NCI-H1694 treated with DMSO at 0.1 percent for 48 hours (cell line): Measurements from ENCODE around the gene SATL1.
A peak's percentile ranks its signal among the peaks of the same experiment; 100 is the strongest.
"Not testable (repeated sequence)": the region's sequence is repeated elsewhere in the genome, so short reads cannot be mapped to it uniquely, and the experiment has no call there.

Experiments used
- DNase-seq: peaks from one replicate; lab custom pipeline; 2025; lab: John Stamatoyannopoulos, UW

SATL1 gene

DNA sequence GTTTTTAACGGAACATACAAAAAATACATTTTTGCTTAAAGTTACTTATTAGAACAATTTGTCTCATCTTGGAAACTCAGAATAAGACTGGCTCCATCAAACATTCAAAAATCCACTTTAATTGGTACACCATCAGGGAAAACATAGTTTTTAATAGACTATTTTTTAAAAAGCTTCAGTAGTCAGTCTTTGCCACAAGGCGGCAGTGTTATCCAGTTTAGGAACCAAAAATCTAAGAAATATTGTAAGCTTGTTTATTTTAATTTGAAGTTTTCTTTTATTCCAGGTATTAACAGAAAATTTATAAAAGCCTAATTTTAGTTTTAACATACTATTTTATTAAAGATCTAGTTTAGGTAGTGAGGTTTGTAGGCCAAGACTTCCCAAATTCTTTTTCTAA, 132.2 kb downstream of the SATL1 start:
- peak; percentile 3 for DNase-seq

DNA sequence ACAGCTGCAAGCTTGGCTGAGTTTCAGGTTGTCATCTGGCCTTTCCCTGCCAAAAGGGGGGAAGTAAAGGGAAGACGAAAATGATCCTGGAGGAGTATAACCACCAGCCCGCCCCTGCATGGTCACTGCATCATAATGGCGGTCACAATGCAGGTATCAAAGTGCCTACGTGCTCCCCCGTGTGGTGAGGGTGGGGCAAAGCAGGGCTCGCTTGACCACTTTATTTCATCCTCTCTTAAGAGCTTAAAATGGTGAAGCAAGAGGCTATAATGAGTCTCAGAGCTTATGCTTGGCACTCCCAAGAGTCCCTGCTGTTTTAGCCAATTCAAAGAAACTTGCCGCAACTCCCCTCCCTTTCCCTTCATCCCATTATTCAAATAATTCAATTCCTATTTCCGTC, 134.3 kb downstream of the SATL1 start:
- DNase-seq = peak; percentile 0

GRCh38 chrX:85108165-85108564, 135.4 kb downstream of the SATL1 start:
- DNase-seq = no peak

GRCh38 chrX:85107407-85107806, 136.2 kb downstream of the SATL1 start:
- no peak for DNase-seq

DNA sequence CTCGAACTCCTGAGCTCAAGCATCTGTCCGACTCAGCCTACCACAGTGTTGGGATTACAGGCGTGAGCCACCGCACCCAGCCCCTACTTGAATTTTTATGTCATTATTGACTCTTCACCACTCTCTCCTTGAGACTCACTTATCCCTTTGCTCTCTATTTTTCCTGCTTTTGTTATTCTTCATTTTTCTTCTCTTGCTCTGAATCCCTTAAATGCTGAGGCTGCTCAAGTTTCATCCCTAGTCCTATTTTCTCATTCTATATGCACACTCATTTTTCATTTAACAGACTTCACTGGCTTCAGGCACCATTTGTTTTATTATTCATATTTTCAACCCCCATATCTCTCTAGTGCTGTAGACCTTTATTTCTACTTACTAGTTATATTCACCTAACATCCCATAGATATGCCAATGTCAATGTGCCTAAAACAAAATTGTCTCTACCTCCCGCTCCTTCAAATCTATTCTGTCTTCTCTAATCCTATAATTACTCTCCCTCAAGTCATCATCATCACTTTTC, 154.2 kb downstream of the SATL1 start:
- DNase-seq = no peak

GRCh38 chrX:85084770-85085393, 158.7 kb downstream of the SATL1 start:
- DNase-seq = peak; percentile 11

DNA sequence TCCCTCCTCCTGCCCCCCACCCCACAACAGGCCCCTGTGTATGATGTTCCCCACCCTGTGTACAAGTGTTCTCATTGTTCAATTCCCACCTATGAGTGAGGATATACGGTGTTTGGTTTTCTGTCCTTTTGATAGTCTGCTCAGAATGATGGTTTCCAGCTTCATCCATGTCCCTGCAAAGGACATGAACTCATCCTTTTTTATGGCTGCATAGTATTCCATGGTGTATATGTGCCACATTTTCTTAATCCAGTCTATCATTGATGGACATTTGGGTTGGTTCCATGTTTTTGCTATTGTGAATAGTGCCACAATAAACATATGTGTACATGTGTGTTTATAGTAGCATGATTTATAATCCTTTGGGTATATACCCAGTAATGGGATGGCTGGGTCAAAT, 166.3 kb downstream of the SATL1 start:
- DNase-seq = not testable (repeated sequence)

- DNase-seq = no peak
Measured at GRCh38 chrX:85065512-85066198, 177.9 kb downstream of the SATL1 start.

DNA sequence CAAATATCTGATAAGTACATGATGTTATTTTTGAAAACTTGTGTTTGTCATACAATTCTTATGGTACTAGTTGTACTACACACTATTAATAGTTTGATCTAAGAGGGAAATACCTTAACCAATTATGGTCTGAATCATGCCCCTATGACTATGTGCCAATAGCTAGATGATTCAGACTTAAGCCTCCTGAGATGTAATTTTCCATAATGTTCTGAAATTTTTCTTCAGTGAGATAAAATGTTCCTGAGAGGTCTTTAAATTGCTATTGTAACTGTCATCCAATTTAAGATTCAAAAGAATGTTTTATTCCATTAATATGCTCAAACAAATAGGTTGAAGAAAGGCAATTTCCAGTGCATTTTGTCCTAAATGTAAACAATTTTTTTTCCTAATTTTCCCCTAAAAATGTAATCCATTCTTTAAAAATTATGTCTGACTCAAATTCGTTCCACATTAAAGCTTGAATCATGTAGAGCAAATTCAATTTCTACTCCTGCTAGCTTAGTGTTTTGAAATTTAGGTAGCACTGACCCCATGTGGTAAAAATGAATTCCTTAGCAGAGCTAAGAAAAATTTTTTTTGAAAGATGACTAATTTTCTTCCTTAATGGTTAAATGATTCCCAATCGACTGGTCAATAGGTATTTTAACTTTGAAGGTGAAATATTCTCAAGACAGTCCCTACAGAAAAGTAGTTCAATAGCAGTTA, 190.8 kb downstream of the SATL1 start:
- DNase-seq = peak; percentile 1

GRCh38 chrX:85052205-85052604, 191.4 kb downstream of the SATL1 start:
- no peak for DNase-seq

GRCh38 chrX:85051627-85052026, 192.0 kb downstream of the SATL1 start:
- no peak for DNase-seq
